D721Med (cell line): ENCODE measurements around the gene ENG.

ENCODE experiments used
- DNase-seq: peaks from one replicate; pipeline ENCODE4 v3.0.0; 2011; ENCODE audit warnings: low spot score; ENCODE audit not compliant: insufficient read length
- FAIRE-seq: peaks from 2 replicates; lab custom pipeline; 2011; peaks lifted over from hg19 to GRCh38; lab: Jason Lieb, UNC
- TF ChIP-seq, protein P1 (sequence below): IDR thresholded peaks from 2 replicates; pipeline ENCODE4 v1.5.1; 2012; ENCODE audit warnings: mild to moderate bottlenecking, control low read depth; ENCODE audit not compliant: insufficient read depth; ENCODE audit errors: missing control alignments

Gene ENG

DNA sequence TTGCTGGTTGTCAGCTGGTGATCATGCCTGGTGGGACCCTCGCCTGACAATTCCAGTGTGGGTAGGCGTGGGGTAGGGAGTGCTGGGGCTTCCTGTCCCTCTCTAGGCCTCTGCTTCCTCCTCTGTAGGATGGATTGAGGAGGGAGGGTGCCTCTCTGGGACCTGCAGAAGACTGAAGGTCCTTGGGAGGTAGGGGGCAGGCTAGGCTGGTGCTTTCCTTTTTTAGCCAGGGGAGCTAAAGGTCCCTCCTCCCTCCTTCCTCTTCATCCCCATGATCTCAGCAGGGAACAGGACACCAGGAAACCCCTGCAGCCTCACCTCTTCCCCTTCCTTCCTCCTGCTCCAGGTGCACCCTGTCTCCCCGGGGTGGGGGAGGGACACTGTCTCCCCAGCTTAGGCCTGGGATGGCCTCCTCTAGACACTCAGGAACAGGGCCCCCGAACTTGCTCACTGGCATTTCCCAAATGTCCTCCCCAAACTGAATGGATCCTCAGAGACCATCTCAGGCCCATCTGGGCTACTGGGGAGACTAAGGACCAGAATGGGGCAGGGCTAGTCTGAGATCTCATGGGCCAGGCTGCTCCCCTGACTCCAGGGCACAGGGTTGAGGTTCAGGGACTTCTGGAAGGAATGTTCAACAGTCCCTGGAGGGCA lies 84.4 kb downstream of the ENG start:
- FAIRE-seq (no peak), DNase-seq (no peak)
- TF ChIP-seq, protein P1, sequence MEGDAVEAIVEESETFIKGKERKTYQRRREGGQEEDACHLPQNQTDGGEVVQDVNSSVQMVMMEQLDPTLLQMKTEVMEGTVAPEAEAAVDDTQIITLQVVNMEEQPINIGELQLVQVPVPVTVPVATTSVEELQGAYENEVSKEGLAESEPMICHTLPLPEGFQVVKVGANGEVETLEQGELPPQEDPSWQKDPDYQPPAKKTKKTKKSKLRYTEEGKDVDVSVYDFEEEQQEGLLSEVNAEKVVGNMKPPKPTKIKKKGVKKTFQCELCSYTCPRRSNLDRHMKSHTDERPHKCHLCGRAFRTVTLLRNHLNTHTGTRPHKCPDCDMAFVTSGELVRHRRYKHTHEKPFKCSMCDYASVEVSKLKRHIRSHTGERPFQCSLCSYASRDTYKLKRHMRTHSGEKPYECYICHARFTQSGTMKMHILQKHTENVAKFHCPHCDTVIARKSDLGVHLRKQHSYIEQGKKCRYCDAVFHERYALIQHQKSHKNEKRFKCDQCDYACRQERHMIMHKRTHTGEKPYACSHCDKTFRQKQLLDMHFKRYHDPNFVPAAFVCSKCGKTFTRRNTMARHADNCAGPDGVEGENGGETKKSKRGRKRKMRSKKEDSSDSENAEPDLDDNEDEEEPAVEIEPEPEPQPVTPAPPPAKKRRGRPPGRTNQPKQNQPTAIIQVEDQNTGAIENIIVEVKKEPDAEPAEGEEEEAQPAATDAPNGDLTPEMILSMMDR = no peak

DNA sequence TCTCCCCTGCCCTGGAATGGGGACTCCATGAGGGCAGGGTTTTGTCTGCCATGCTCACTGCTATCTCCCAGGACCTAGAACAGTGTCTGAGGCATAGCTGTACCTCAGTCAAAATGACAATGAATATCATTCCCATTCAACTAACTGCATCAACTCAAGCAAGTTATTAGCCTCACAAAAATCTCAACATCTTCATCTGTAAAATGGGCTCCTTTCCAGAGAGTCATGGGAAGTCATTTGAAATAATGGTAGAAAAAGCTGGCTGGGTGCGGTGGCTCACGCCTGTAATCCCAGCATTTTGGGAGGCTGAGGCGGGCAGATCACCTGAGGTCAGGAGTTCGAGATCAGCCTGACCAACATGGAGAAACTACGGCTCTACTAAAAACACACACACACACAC lies 85.4 kb downstream of the ENG start:
- FAIRE-seq (no peak), DNase-seq (no peak)
- TF ChIP-seq, protein P1 = no peak

DNA sequence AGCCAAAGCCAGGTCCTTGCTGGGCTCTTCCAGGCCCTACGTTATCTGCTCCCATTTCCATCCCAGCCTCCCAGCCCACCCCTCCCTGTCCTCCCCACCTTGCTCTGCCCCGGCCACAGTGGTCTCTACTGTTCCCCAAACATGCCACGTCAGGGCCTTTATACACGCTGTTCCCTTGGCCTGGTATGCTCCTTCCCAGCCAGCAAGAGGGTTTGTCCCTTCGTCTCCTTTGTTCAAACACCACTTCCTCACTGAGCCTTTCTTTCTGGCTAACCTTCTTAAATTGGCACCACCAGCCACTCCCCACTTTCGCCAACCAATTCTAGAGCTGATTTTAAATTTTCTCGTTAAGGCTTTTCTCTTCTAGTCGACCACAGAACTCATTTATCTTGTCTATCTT lies 85.8 kb downstream of the ENG start:
- FAIRE-seq (no peak), DNase-seq (no peak)
- TF ChIP-seq, protein P1 = no peak

DNA sequence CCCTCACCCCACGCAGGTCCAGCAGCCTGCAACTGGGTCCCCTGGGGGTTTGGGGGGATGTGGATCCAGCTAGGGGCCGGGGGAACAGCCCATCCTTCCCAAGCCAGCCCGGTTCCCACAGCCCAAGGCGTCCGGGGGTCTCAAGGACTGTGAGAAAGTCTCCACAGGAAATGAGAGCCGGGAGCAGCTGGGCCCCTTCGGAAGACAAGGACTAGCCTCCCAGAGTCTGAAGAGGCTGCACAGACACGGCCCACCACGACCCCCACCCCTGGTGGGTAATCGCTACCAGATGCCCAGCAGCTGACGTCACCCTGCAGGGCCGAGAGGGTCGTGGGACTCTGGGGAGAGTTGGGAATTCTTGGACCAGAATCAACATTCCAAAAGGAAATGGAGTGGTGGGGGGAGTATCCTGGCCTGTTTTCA lies 86.5 kb downstream of the ENG start:
- no peak for DNase-seq
- FAIRE-seq = no peak
- TF ChIP-seq, protein P1 = no peak

DNA sequence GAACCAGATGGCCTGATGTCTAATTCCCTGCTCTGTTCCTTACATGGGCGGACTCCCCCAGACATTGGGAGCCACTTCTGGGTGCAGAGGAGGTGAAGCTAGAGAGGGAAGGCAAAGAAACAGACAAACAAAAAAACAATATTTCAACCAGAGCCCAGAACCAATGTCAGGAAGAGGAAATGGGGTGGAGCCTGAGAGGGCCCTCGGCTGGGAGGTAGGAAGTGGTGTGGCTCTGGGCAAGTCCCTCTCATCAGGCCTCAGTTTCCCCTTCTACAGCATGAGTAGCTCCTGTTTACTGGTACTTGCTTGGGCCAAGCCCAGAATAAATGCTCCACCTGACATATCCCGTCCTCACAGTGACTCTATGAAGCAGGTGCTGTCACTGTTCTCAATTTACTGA lies 87.0 kb downstream of the ENG start:
- TF ChIP-seq, protein P1 = no peak
- no peak for DNase-seq
- FAIRE-seq = no peak

DNA sequence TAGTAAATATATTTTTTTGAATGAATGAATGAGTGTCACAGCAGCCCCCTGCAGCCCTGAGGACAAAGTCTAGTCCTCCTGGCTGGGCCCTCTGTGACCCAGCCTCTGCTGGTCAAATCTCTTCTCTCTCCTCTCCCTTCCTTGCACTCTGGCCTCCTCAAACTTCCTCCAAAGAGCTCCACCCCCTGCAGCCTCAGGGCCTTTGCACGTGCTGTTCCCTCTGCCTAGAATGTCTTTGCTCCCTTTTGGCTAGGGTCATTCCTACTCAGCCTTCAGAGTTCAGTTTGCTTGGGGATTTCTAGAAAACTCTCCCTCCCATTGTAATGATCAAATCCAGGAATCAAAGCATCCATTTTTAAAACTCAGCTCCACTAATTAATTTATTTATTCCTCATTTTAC lies 89.0 kb downstream of the ENG start:
- no peak for FAIRE-seq
- DNase-seq = no peak
- TF ChIP-seq, protein P1 = no peak
